ENCODE results near the gene ANK3. TPM values are rescaled to one million over a fixed set of nuclear protein-coding genes. Genes with fewer than 3 reads are reported as not detected.

Gene ANK3
- total RNA-seq, 1 experiment from 2014 or later, result 6.7 TPM

GRCh38 chr10:60314069-60314940 is 75.4 kb downstream of the ANK3 start:
- Mint-ChIP-seq H3K36me3 (ENCODE audit: insufficient read depth, unreplicated experiment) (no peaks in the 10 kb centered on the region), H3K4me3 (ENCODE audit: unreplicated experiment) (no peak overlapping the region), H3K27me3 (ENCODE audit: insufficient read depth, unreplicated experiment) (no peaks in the 10 kb centered on the region), H3K4me1 (ENCODE audit: insufficient read depth, unreplicated experiment) (peaks cover 25% of the 10 kb centered on the region), H3K9me3 (ENCODE audit: unreplicated experiment) (no peaks in the 10 kb centered on the region), H3K27ac (ENCODE audit: low read depth, unreplicated experiment) (peak overlapping the region; percentile 61)
- BruUV-seq (replicated peaks), result no TSS peak
- intact Hi-C loops (cut with micrococcal nuclease), result loop anchor here (10.0 kb wide), 1 partner anchor 80 kb away; no protein-coding TSS in a partner anchor
- ChIA-PET CTCF (no interaction called here), POLR2A (interaction anchor here (1.0 kb wide), 1 partner anchor 231 kb away, joined by 4 read pairs; no protein-coding TSS in a partner anchor)
- peak; percentile 75 for DNase-seq (ENCODE audit: unreplicated experiment)
- no peak for TF ChIP-seq CTCF (IDR thresholded peaks at IDR 0.05; ENCODE audit: unreplicated experiment)

- Mint-ChIP-seq H3K4me3 (ENCODE audit: unreplicated experiment) (no peak overlapping the region), H3K27ac (ENCODE audit: low read depth, unreplicated experiment) (no peak overlapping the region), H3K27me3 (ENCODE audit: insufficient read depth, unreplicated experiment) (no peaks in the 10 kb centered on the region), H3K36me3 (ENCODE audit: insufficient read depth, unreplicated experiment) (no peaks in the 10 kb centered on the region), H3K9me3 (ENCODE audit: unreplicated experiment) (no peaks in the 10 kb centered on the region), H3K4me1 (ENCODE audit: insufficient read depth, unreplicated experiment) (peaks cover 25% of the 10 kb centered on the region)
- no peak for DNase-seq (ENCODE audit: unreplicated experiment)
- POLR2A ChIA-PET, result interaction anchor here (0.6 to 1.1 kb wide), 4 partner anchors 32 to 230 kb away, joined by 3 to 4 read pairs (median 4); no protein-coding TSS in a partner anchor
- no peak for TF ChIP-seq CTCF (IDR thresholded peaks at IDR 0.05; ENCODE audit: unreplicated experiment)
- CTCF ChIA-PET, result interaction anchor here (0.6 to 0.7 kb wide), 3 partner anchors 120 to 252 kb away, joined by 3 read pairs; no protein-coding TSS in a partner anchor
- intact Hi-C loops (cut with micrococcal nuclease), result loop anchor here (10.0 kb wide), 1 partner anchor 79 kb away; no protein-coding TSS in a partner anchor
- no TSS peak for BruUV-seq (replicated peaks)
These were observed 76.1 kb downstream of the ANK3 start for GRCh38 chr10:60313589-60313952.

GRCh38 chr10:60312818-60313588 is 76.7 kb downstream of the ANK3 start:
- BruUV-seq (replicated peaks), result no TSS peak
- Mint-ChIP-seq H3K36me3 (ENCODE audit: insufficient read depth, unreplicated experiment) (no peaks in the 10 kb centered on the region), H3K4me3 (ENCODE audit: unreplicated experiment) (no peak overlapping the region), H3K27ac (ENCODE audit: low read depth, unreplicated experiment) (no peak overlapping the region), H3K4me1 (ENCODE audit: insufficient read depth, unreplicated experiment) (peaks cover 25% of the 10 kb centered on the region), H3K27me3 (ENCODE audit: insufficient read depth, unreplicated experiment) (no peaks in the 10 kb centered on the region), H3K9me3 (ENCODE audit: unreplicated experiment) (no peaks in the 10 kb centered on the region)
- TF ChIP-seq CTCF (IDR thresholded peaks at IDR 0.05; ENCODE audit: unreplicated experiment), result no peak
- intact Hi-C loops (cut with micrococcal nuclease), result loop anchor here (10.0 kb wide), 1 partner anchor 78 kb away; no protein-coding TSS in a partner anchor
- ChIA-PET CTCF (interaction anchor here (0.5 to 0.7 kb wide), 6 partner anchors 15 to 1283 kb away, joined by 3 to 4 read pairs (median 3); no protein-coding TSS in a partner anchor), POLR2A (interaction anchor here (0.5 to 1.2 kb wide), 5 partner anchors 10 to 116 kb away, joined by 3 to 4 read pairs (median 3); no protein-coding TSS in a partner anchor)
- DNase-seq (ENCODE audit: unreplicated experiment), result peak; percentile 51

- no peak for DNase-seq (ENCODE audit: unreplicated experiment)
- TF ChIP-seq CTCF (IDR thresholded peaks at IDR 0.05; ENCODE audit: unreplicated experiment), result no peak
- H3K36me3 Mint-ChIP-seq (ENCODE audit: insufficient read depth, unreplicated experiment), result no peaks in the 10 kb centered on the region
- H3K4me1 Mint-ChIP-seq (ENCODE audit: insufficient read depth, unreplicated experiment), result peaks cover 25% of the 10 kb centered on the region
- no peak overlapping the region for H3K4me3 Mint-ChIP-seq (ENCODE audit: unreplicated experiment)
- POLR2A ChIA-PET, result interaction anchor here (1.2 kb wide), 1 partner anchor 9 kb away, joined by 3 read pairs; no protein-coding TSS in a partner anchor
- CTCF ChIA-PET, result no interaction called here
- no peak overlapping the region for H3K27ac Mint-ChIP-seq (ENCODE audit: low read depth, unreplicated experiment)
- no TSS peak for BruUV-seq (replicated peaks)
- intact Hi-C loops (cut with micrococcal nuclease), result loop anchor here (10.0 kb wide), 1 partner anchor 77 kb away; no protein-coding TSS in a partner anchor
- H3K27me3 Mint-ChIP-seq (ENCODE audit: insufficient read depth, unreplicated experiment), result no peaks in the 10 kb centered on the region
- H3K9me3 Mint-ChIP-seq (ENCODE audit: unreplicated experiment), result no peaks in the 10 kb centered on the region
These were observed 77.9 kb downstream of the ANK3 start for GRCh38 chr10:60311821-60312220.

Data from MCF 10A (cell line).